NCI-H82 (cell line): ENCODE data around the gene UROD.

Experiments
- DNase-seq: peaks from one replicate; lab custom pipeline; 2025; lab: John Stamatoyannopoulos, UW

UROD gene

GRCh38 chr1:45008516-45008915, 3.5 kb upstream of the UROD start:
- DNase-seq = no peak

GRCh38 chr1:45009296-45009865, 2.7 kb upstream of the UROD start:
- DNase-seq = no peak

- DNase-seq = peak; percentile 56
Measured at GRCh38 chr1:45009956-45010854, 1.8 kb upstream of the UROD start.

- DNase-seq = peak; percentile 92
Measured at GRCh38 chr1:45010855-45011811, 921 bp upstream of the UROD start, which contains the start of gene HECTD3. TSS of gene HECTD3 (minus strand) at chr1:45011324. CDS start at chr1:45011257, 67 bp downstream.

GRCh38 chr1:45012639-45013278, 705 bp downstream of the UROD start:
- peak; percentile 69 for DNase-seq

GRCh38 chr1:45013551-45014209, 1.6 kb downstream of the UROD start:
- DNase-seq = no peak

- DNase-seq = peak; percentile 91
Measured at GRCh38 chr1:45014321-45015028, 2.4 kb downstream of the UROD start.

GRCh38 chr1:45015683-45016082, 3.6 kb downstream of the UROD start:
- no peak for DNase-seq

- DNase-seq = no peak
Measured at GRCh38 chr1:45016090-45016697, 4.1 kb downstream of the UROD start.

- no peak for DNase-seq
Measured at GRCh38 chr1:45016767-45017166, 4.7 kb downstream of the UROD start.

GRCh38 chr1:45018599-45019230, 6.7 kb downstream of the UROD start:
- DNase-seq = peak; percentile 82

- DNase-seq = no peak
Measured at GRCh38 chr1:45023663-45024062, 11.6 kb downstream of the UROD start.

- no peak for DNase-seq
Measured at GRCh38 chr1:45026446-45026845, 14.4 kb downstream of the UROD start.

- no peak for DNase-seq
Measured at GRCh38 chr1:45032837-45033236, 20.8 kb downstream of the UROD start.

GRCh38 chr1:45033356-45033755, 21.3 kb downstream of the UROD start:
- DNase-seq = no peak

- no peak for DNase-seq
Measured at GRCh38 chr1:45035631-45036301, 23.7 kb downstream of the UROD start.

- no peak for DNase-seq
Measured at GRCh38 chr1:45037456-45037855, 25.4 kb downstream of the UROD start.

GRCh38 chr1:45038240-45038639, 26.2 kb downstream of the UROD start:
- DNase-seq = no peak
